ENCODE data around the gene FEZ2.

- TF ChIP-seq, protein P1, sequence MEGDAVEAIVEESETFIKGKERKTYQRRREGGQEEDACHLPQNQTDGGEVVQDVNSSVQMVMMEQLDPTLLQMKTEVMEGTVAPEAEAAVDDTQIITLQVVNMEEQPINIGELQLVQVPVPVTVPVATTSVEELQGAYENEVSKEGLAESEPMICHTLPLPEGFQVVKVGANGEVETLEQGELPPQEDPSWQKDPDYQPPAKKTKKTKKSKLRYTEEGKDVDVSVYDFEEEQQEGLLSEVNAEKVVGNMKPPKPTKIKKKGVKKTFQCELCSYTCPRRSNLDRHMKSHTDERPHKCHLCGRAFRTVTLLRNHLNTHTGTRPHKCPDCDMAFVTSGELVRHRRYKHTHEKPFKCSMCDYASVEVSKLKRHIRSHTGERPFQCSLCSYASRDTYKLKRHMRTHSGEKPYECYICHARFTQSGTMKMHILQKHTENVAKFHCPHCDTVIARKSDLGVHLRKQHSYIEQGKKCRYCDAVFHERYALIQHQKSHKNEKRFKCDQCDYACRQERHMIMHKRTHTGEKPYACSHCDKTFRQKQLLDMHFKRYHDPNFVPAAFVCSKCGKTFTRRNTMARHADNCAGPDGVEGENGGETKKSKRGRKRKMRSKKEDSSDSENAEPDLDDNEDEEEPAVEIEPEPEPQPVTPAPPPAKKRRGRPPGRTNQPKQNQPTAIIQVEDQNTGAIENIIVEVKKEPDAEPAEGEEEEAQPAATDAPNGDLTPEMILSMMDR (optimal IDR thresholded peaks at IDR 0.05 in 1 of 3, IDR thresholded peaks at IDR 0.05 in 1 of 3, conservative IDR thresholded peaks at IDR 0.05 in 1 of 3; ENCODE audit: extremely low read depth in 1 of 3, insufficient read depth in 2 of 3, low read length in 3 of 3) = no peak
- TF ChIP-seq EZH2 (IDR thresholded peaks at IDR 0.05; ENCODE audit: low read length) = no peak
Measured at GRCh38 chr2:36526226-36526625, 71.7 kb downstream of the FEZ2 start.
